Measurements from ENCODE around the gene SMIM43. TPM values are rescaled to one million over a fixed set of nuclear protein-coding genes. Genes with fewer than 3 reads are reported as not detected.

The SMIM43 gene
- total and polyA plus RNA-seq, 9 of the 15 experiments (the other 6 are each of a cell fraction or from before 2014, with no cell fraction given) = not detected

- TF ChIP-seq ZNF395 (CRISPR knock-in tag; IDR thresholded peaks at IDR 0.05) = 0 out of 2 replicates have a peak, but pooled peaks have one; percentile 4
- TF ChIP-seq CREM (IDR thresholded peaks at IDR 0.05; ENCODE audit: low read depth) = peak; percentile 100
- TF ChIP-seq HES1 (IDR thresholded peaks at IDR 0.05; ENCODE audit: low read depth) = peak; percentile 51; the same call in 1 of the 2 replicates
- no peak for TF ChIP-seq PATZ1 (CRISPR knock-in tag; IDR thresholded peaks at IDR 0.05; ENCODE audit: borderline replicate concordance)
- no peak for TF ChIP-seq NR1H2 (CRISPR knock-in tag; IDR thresholded peaks at IDR 0.05)
- TF ChIP-seq CHAMP1 (IDR thresholded peaks at IDR 0.05) = peak; percentile 54; the same call in 1 of the 2 replicates
- peak; percentile 83; a peak in 1 of 4 replicates for TF ChIP-seq SIN3A (IDR thresholded peaks at IDR 0.05; ENCODE audit: borderline replicate concordance in 2 of 2, control insufficient read depth in 1 of 2, low read depth in 2 of 2, low read length in 2 of 2)
- peak; percentile 79 for TF ChIP-seq SMAD1 (IDR thresholded peaks at IDR 0.05; ENCODE audit: low read depth, low read length, partially characterized antibody)
- TF ChIP-seq DPF2 (IDR thresholded peaks at IDR 0.05) = 0 out of 2 replicates have a peak, but pooled peaks have one; percentile 37
- peak; percentile 42; the same call in 1 of the 2 replicates for TF ChIP-seq TOE1 (IDR thresholded peaks at IDR 0.05; ENCODE audit: borderline replicate concordance)
- no peak for TF ChIP-seq TOE1 (CRISPR knock-in tag; IDR thresholded peaks at IDR 0.05; ENCODE audit: borderline replicate concordance, low read depth)
- TF ChIP-seq ZFX (CRISPR knock-in tag; IDR thresholded peaks at IDR 0.05) = peak; percentile 89
- TF ChIP-seq NFRKB (IDR thresholded peaks at IDR 0.05; ENCODE audit: low read depth) = peak; percentile 97
- 0 out of 2 replicates have a peak, but pooled peaks have one; percentile 8 for TF ChIP-seq HLTF (IDR thresholded peaks at IDR 0.05)
- peak; percentile 64 for TF ChIP-seq GMEB1 (CRISPR knock-in tag; IDR thresholded peaks at IDR 0.05)
- no peak for TF ChIP-seq KLF16 (IDR thresholded peaks at IDR 0.05)
These were observed 36.2 kb upstream of the SMIM43 start, which contains the start of gene EXOSC9 (continued) for GRCh38 chr4:121800961-121801714.
